IPS-15b (cell line): Measurements from ENCODE around the gene SLIT2.

ENCODE experiments used
- H3K27me3 ChIP-seq: one replicate; pipeline ENCODE4 v1.6.1; 2013; ENCODE audit warnings: low read length; ENCODE audit not compliant: control insufficient read depth, insufficient read depth
- H3K36me3 ChIP-seq: one replicate; pipeline ENCODE4 v1.6.1; 2013; ENCODE audit warnings: low read length; ENCODE audit not compliant: control insufficient read depth, insufficient read depth
- H3K4me1 ChIP-seq: one replicate; pipeline ENCODE4 v1.6.1; 2013; ENCODE audit warnings: mild to moderate bottlenecking, low read length; ENCODE audit not compliant: control insufficient read depth, insufficient read depth
- H3K4me3 ChIP-seq: one replicate; pipeline ENCODE4 v1.5.1; 2013; ENCODE audit warnings: low read depth, low read length
- H3K9ac ChIP-seq: one replicate; pipeline ENCODE4 v1.6.1; 2013; ENCODE audit warnings: low read depth, mild to moderate bottlenecking, low read length
- H3K9me3 ChIP-seq: one replicate; pipeline ENCODE4 v1.6.1; 2013; ENCODE audit warnings: mild to moderate bottlenecking, low read length; ENCODE audit not compliant: control insufficient read depth, insufficient read depth

SLIT2 gene

DNA sequence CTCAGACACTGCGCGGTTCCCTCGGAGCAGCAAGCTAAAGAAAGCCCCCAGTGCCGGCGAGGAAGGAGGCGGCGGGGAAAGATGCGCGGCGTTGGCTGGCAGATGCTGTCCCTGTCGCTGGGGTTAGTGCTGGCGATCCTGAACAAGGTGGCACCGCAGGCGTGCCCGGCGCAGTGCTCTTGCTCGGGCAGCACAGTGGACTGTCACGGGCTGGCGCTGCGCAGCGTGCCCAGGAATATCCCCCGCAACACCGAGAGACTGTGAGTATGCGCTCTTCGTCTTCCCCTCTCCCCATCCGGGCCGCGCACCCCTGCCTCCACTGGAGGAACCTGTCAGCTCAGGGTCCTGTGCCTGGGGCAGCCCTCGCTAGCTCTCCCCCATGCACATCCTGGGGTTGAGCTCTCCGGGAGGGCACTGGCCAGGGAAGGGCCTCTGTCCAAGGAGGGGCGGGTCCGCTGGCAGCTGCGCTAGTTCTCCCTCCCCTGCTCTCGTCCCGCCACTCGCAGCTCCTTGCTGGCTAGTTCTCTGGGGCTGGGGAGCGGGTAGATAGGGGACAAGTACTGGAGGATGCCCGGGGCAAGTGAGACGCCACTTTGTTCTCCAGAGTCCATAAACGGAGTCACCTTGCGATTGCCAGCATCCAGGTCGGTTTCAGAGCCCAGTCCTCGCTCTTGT is 2.2 kb downstream of the SLIT2 start:
- peak overlapping the region; percentile 63 for H3K4me3 ChIP-seq

DNA sequence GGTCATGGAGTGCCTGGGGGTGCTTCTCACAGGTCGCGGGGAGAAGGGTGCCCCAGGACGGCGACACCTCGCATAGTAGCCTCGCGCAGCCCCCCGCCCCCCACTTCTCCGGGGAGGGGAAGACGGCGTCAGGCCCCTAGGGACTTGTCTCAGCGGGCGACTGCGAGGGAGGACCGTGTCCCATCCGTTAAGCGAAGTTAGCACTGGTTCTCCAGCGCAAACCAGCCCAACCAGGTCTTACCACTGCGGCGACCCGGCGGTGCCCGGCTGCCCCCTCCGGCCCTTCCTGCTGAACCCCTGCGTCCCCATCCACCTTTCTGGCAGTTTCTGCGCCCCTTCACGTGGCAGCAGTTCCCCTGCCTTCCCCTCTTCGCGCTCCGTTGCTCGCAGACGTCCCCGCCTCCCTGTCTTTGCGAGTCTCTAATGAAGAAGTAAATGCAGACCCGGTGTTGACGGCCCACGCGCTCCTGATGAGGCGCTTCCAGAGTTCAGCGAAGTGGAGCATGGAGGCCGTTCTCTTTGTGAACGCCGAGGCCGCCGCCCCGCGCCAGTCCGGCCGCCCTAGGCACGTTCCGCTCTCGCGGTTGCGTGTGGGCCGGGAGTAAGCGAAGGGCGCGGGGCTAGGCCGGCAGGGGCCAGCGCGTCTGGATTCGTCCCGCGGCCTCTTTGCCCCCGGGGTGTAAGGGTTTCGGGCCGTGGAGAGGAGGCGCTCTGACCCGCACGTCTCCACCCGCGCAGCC is 3.0 kb downstream of the SLIT2 start:
- Histone ChIP-seq H3K36me3 (no peaks in the 10 kb centered on the region), H3K4me1 (peaks cover 7% of the 10 kb centered on the region), H3K27me3 (peaks cover 74% of the 10 kb centered on the region), H3K9ac (no peak overlapping the region), H3K4me3 (peak overlapping the region; percentile 63), H3K9me3 (no peaks in the 10 kb centered on the region)

More for the DNA sequence above, 2.2 kb downstream of the SLIT2 start:
- Histone ChIP-seq H3K27me3 (peaks cover 76% of the 10 kb centered on the region), H3K9ac (no peak overlapping the region), H3K4me1 (peaks cover 7% of the 10 kb centered on the region), H3K36me3 (no peaks in the 10 kb centered on the region), H3K9me3 (no peaks in the 10 kb centered on the region)

DNA sequence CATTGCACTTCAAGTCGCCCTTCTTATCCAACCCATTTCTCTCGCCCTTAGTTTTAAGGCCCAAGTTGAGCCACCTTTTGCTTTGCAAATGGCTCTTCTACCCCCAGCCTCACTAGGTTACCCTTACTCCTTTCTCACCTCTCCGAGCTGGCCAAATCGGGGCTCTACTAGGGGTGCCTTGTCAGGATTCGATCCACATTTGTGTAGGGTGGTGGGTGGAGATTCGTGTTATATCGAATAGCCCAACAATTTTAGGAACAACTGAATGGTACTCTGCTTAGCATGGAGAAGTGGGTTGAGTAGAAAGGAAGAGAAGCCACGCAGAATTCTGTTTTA is 3.5 kb downstream of the SLIT2 start:
- peak overlapping the region; percentile 63 for H3K4me3 ChIP-seq
- no peaks in the 10 kb centered on the region for H3K36me3 ChIP-seq
- peaks cover 7% of the 10 kb centered on the region for H3K4me1 ChIP-seq
- no peaks in the 10 kb centered on the region for H3K9me3 ChIP-seq
- H3K27me3 ChIP-seq, result peaks cover 69% of the 10 kb centered on the region
- H3K9ac ChIP-seq, result no peak overlapping the region

DNA sequence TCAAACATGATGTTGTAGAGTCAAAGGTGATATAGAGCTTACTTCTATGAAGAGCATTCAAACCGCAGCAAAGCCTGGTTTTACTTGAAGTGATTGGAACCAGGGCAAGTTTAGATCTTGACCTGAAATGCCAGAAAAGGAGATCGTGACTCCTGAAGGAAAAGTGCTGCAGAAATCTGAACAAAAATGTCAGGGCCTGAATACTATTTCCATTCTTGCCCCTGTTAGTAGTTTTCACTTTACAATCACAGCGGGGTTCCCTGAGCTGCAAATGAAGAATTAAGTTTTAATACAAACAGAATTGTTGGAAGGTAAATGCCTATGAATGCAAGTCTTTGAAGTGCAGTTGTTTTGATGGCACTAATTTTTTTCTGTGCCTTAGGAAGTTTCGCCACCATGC is 4.1 kb downstream of the SLIT2 start:
- no peak overlapping the region for H3K9ac ChIP-seq
- H3K4me1 ChIP-seq, result peaks cover 7% of the 10 kb centered on the region
- peaks cover 62% of the 10 kb centered on the region for H3K27me3 ChIP-seq
- no peak overlapping the region for H3K4me3 ChIP-seq
- H3K36me3 ChIP-seq, result no peaks in the 10 kb centered on the region
- no peaks in the 10 kb centered on the region for H3K9me3 ChIP-seq

DNA sequence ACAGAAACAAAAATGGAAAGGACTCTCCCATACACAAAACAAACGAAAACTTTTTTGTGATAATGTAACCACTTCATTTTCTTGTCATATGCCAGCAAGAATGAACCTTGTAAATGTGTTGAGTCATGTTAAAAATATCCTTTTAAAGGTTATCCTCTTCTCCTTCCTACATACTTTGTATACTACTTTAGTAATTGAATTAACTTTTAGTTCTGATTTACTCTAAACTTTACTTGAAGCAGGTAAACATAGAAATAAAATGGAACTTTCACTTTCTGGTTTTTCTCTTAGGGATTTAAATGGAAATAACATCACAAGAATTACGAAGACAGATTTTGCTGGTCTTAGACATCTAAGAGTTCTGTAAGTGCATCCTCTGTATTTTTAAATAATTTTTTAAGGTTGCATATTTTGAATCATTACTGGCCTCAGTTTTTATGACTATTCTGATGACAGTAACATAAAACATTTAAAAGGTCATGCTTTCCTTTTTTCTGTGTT is 4.7 kb downstream of the SLIT2 start:
- no peak overlapping the region for H3K4me3 ChIP-seq
- no peak overlapping the region for H3K9ac ChIP-seq
- peaks cover 7% of the 10 kb centered on the region for H3K4me1 ChIP-seq
- no peaks in the 10 kb centered on the region for H3K9me3 ChIP-seq
- H3K27me3 ChIP-seq, result peaks cover 57% of the 10 kb centered on the region
- no peaks in the 10 kb centered on the region for H3K36me3 ChIP-seq

DNA sequence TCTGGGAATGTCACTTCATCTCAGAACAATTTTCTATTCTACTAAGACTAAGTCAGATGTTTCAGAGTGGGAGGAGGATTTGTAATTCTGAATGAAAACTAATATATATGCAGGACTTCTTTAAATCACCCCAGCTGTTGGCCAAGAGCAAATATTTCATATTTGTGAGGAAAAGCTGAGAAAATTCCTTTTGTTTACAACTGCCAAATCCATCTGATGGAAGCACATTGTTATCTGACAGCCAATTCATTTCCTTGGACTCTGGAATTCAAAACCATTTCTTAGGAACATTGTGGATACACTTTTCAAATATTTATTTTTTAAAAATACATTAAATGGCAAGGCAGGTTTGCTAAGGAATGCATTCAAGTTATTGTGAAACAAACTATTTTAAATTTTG is 8.0 kb downstream of the SLIT2 start:
- H3K9ac ChIP-seq, result no peak overlapping the region
- H3K4me3 ChIP-seq, result no peak overlapping the region
- H3K9me3 ChIP-seq, result no peaks in the 10 kb centered on the region
- peaks cover 30% of the 10 kb centered on the region for H3K27me3 ChIP-seq
- H3K36me3 ChIP-seq, result no peaks in the 10 kb centered on the region
- peaks cover 7% of the 10 kb centered on the region for H3K4me1 ChIP-seq

DNA sequence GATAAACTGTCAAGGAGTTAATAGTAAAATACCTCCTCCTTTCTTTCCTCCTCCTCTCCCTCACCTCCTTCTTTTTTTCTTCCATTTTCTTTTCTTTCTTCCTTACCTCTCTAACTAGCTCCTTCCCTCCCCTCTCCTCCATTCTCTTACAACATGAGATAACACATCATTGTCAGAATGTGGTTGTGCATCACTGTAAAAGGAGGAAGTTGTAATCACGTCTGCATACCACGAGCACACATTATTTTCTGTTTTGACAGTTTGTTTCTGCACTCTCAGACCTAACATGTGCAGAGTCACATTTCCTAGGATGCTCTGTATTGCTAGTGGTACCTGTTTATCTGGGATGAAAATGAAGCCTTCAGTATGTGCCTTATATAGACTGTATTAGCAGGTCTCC is 9.1 kb downstream of the SLIT2 start:
- H3K4me3 ChIP-seq, result no peak overlapping the region
- no peaks in the 10 kb centered on the region for H3K36me3 ChIP-seq
- no peaks in the 10 kb centered on the region for H3K9me3 ChIP-seq
- peaks cover 19% of the 10 kb centered on the region for H3K27me3 ChIP-seq
- H3K4me1 ChIP-seq, result peaks cover 4% of the 10 kb centered on the region
- H3K9ac ChIP-seq, result no peak overlapping the region

DNA sequence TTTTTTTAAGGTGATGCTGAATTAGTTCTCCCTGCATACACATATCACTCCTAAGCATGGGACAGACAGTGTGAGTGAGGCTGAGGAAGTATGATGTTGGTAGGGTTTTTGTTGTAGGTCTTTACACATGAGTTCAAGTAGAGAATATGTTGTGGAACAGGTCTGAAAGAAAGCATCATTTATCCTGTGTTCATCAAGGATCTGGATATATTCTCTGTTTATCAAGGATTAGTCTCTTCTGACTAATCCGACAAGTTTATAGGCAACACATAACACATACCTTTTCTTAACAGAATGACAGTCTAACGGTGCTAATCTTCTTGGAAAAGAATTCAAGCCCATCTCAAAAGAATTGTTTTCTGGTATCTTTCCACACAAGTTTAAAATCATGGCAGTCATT is 10.5 kb downstream of the SLIT2 start:
- H3K4me3 ChIP-seq, result no peak overlapping the region
- no peaks in the 10 kb centered on the region for H3K9me3 ChIP-seq
- no peaks in the 10 kb centered on the region for H3K4me1 ChIP-seq
- no peaks in the 10 kb centered on the region for H3K36me3 ChIP-seq
- no peak overlapping the region for H3K9ac ChIP-seq
- peaks cover 5% of the 10 kb centered on the region for H3K27me3 ChIP-seq

DNA sequence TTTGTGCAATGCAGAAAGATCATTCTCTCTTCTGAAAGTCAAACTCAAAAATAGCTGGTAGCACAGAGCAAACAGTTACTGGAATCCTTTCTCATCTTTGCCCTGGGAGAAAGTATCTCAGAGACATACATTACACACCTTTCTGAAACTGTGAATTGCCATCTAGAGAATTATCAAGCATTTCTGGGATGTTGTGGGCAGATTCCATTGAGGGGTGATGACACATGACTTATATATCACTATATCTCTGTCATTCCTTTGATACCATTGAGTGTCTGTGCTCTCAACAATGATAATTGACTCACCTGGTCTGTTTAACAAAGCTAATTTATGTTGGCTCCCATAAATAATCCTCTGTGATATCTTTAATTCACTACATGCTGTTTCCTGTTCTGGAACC is 13.0 kb downstream of the SLIT2 start:
- no peak overlapping the region for H3K9ac ChIP-seq
- no peaks in the 10 kb centered on the region for H3K4me1 ChIP-seq
- no peaks in the 10 kb centered on the region for H3K36me3 ChIP-seq
- H3K4me3 ChIP-seq, result no peak overlapping the region
- no peaks in the 10 kb centered on the region for H3K9me3 ChIP-seq
- H3K27me3 ChIP-seq, result no peaks in the 10 kb centered on the region

DNA sequence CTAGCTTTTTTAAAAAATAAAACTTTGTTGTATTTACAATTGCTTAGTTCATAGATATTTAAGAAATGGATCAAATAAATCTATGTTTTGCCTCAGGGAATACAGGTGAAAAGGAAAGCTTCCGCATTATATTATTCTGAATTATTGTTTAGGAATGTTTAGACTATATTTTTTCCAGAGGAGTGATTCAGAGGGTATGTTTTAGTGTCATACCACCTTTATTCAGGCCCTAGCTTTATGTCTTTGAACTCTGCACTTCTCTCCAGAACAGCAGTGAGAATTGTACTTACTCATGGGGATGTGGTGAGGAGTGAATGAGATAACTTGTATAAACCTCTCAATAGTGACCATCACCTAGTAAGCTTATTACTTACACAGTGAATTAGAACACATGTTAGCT is 14.0 kb downstream of the SLIT2 start:
- no peak overlapping the region for H3K9ac ChIP-seq
- H3K4me3 ChIP-seq, result no peak overlapping the region
- H3K36me3 ChIP-seq, result no peaks in the 10 kb centered on the region
- no peaks in the 10 kb centered on the region for H3K27me3 ChIP-seq
- no peaks in the 10 kb centered on the region for H3K9me3 ChIP-seq
- H3K4me1 ChIP-seq, result no peaks in the 10 kb centered on the region

DNA sequence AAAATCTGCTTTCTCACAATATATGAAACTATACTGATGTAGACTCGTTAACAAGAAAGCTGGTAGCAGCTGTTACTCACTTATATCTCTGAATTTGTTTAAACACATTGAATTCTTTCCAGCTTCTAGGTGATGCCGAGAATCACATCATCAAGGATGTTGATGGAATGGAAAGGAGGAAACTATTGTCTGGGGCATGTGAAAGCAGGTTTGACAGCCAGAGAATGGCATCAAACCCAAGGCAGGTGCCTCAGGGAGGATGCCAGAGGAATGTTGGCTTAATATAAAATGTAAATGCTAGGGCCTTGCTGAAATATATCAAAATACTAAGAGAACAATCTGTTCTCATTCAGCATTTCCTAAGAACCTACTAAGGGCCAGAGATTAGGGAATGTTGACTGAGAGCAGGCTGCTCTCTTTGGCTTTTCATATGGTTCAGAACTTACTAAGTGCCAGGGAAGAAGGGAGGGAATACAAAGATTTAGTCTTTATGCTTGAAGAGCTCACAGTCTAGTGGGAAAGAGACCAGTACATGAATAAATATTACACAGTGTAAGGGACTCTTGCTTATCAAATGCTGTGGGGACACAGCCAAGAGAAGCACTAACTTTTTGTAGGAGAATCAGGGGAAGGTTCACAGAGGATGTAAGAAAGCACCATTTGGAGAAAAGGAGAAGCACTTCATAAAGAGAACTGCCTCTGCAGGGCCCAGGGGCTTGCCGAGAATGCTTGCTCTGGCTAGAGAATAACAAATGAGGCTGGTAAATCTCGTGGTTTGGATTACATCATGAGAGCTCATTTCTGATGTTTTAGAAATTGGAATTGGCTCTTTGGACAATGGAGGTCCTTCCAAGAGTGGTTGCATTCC is 14.7 kb downstream of the SLIT2 start:
- H3K4me3 ChIP-seq, result no peak overlapping the region
- no peaks in the 10 kb centered on the region for H3K27me3 ChIP-seq
- H3K9me3 ChIP-seq, result no peaks in the 10 kb centered on the region
- H3K36me3 ChIP-seq, result no peaks in the 10 kb centered on the region
- H3K9ac ChIP-seq, result no peak overlapping the region
- H3K4me1 ChIP-seq, result no peaks in the 10 kb centered on the region
